ENCODE measurements around the gene SEMA5B.

The SEMA5B gene

GRCh38 chr3:123027292-123028232, at the start of gene SEMA5B:
Gene SEMA5B (minus strand): TSS chr3:123027763. CDS start chr3:122961263, 66,500 bp downstream.
- DNase-seq (ENCODE audit: low spot score): no peak

- no peak for DNase-seq (ENCODE audit: low spot score)
Measured at GRCh38 chr3:123076496-123077418, 49.2 kb upstream of the SEMA5B start.

- DNase-seq (ENCODE audit: low spot score): no peak
Measured at GRCh38 chr3:123076112-123076495, 48.5 kb upstream of the SEMA5B start.

GRCh38 chr3:123075359-123075758, 47.8 kb upstream of the SEMA5B start:
- no peak for DNase-seq (ENCODE audit: low spot score)

- DNase-seq (ENCODE audit: low spot score): no peak
Measured at GRCh38 chr3:123072564-123072963, 45.0 kb upstream of the SEMA5B start.

- no peak for DNase-seq (ENCODE audit: low spot score)
Measured at GRCh38 chr3:123072152-123072551, 44.6 kb upstream of the SEMA5B start.

- DNase-seq (ENCODE audit: low spot score): no peak
Measured at GRCh38 chr3:123071581-123071980, 44.0 kb upstream of the SEMA5B start.

GRCh38 chr3:123071146-123071545, 43.6 kb upstream of the SEMA5B start:
- no peak for DNase-seq (ENCODE audit: low spot score)

GRCh38 chr3:123070510-123070909, 42.9 kb upstream of the SEMA5B start:
- DNase-seq (ENCODE audit: low spot score): no peak

- DNase-seq (ENCODE audit: low spot score): no peak
Measured at GRCh38 chr3:123068601-123069381, 41.2 kb upstream of the SEMA5B start.

- DNase-seq (ENCODE audit: low spot score): no peak
Measured at GRCh38 chr3:123067689-123068600, 40.4 kb upstream of the SEMA5B start.

GRCh38 chr3:123066896-123067688, 39.5 kb upstream of the SEMA5B start, which contains the start of gene PDIA5:
Gene PDIA5 (plus strand): TSS chr3:123067025. CDS start chr3:123067165, 140 bp downstream.
- peak; percentile 78 for DNase-seq (ENCODE audit: low spot score)

- DNase-seq (ENCODE audit: low spot score): no peak
Measured at GRCh38 chr3:123066599-123066895, 39.0 kb upstream of the SEMA5B start.

GRCh38 chr3:123064914-123065313, 37.4 kb upstream of the SEMA5B start:
- no peak for DNase-seq (ENCODE audit: low spot score)

- no peak for DNase-seq (ENCODE audit: low spot score)
Measured at GRCh38 chr3:123064506-123064905, 36.9 kb upstream of the SEMA5B start.

GRCh38 chr3:123063034-123063433, 35.5 kb upstream of the SEMA5B start:
- no peak for DNase-seq (ENCODE audit: low spot score)

GRCh38 chr3:123061856-123062255, 34.3 kb upstream of the SEMA5B start:
- DNase-seq (ENCODE audit: low spot score): no peak

GRCh38 chr3:123060054-123060453, 32.5 kb upstream of the SEMA5B start:
- no peak for DNase-seq (ENCODE audit: low spot score)

- no peak for DNase-seq (ENCODE audit: low spot score)
Measured at GRCh38 chr3:123058505-123058904, 30.9 kb upstream of the SEMA5B start.

GRCh38 chr3:123055352-123055751, 27.8 kb upstream of the SEMA5B start:
- DNase-seq (ENCODE audit: low spot score): no peak

All from pons (tissue), 1 donor.